HEK293 (cell line): ENCODE results near the gene AGO1.

ENCODE experiments used
- CTCF ChIA-PET: fragments of 350-600 bp; formaldehyde crosslinking; extraction: SDS; loops from one replicate; lab custom pipeline; 2021; ENCODE audit warnings: antibody characterized with exemption; lab: Yijun Ruan, JAX
- POLR2A ChIA-PET: fragments of 300-600 bp; formaldehyde crosslinking; extraction: SDS; loops from one replicate; lab custom pipeline; 2020; ENCODE audit warnings: antibody characterized with exemption, inconsistent platforms; lab: Yijun Ruan, JAX
- H3K27ac ChIP-seq: fragments of 200-500 bp; sonication (Bioruptor generic); 2 replicates; pipeline ENCODE4 v1.5.1; 2014; ENCODE audit warnings: low read depth, low read length, control low read depth, inconsistent platforms; ENCODE audit errors: extremely low read depth
- H3K36me3 ChIP-seq, 2 experiments: fragments of 200-500 bp in 1 of 2; sonication (Bioruptor generic) in 1 of 2; 1 replicate in 1 of 2; 2 replicates in 1 of 2; pipeline ENCODE4 v1.5.1; 2014 to 2017; ENCODE audit warnings: inconsistent platforms in 2 of 2, low read length in 2 of 2; ENCODE audit not compliant: control insufficient read depth in 2 of 2, insufficient read depth in 1 of 2
- H3K4me1 ChIP-seq: fragments of 200-500 bp; sonication (Bioruptor generic); 2 replicates; pipeline ENCODE4 v1.5.1; 2014; ENCODE audit warnings: mild to moderate bottlenecking, low read length, inconsistent platforms; ENCODE audit not compliant: control insufficient read depth, insufficient read depth
- H3K4me3 ChIP-seq: 2 replicates; pipeline ENCODE4 v1.5.1; 2011; ENCODE audit warnings: low read depth, mild to moderate bottlenecking, control low read depth, low read length, moderate library complexity
- H3K9me3 ChIP-seq: fragments of 200-500 bp; sonication (Bioruptor generic); 2 replicates; pipeline ENCODE4 v1.5.1; 2014; ENCODE audit warnings: low read depth, low read length, inconsistent platforms; ENCODE audit not compliant: control insufficient read depth, insufficient read depth
- BCL11A ChIP-seq: fragments of 450-650 bp; formaldehyde crosslinking; IDR thresholded peaks from 2 replicates; pipeline ENCODE4 v1.5.1; 2016; ENCODE audit warnings: low read depth, missing biosample characterization, missing genetic modification characterization
- GLIS1 ChIP-seq: fragments of 450-650 bp; formaldehyde crosslinking; IDR thresholded peaks from 2 replicates; pipeline ENCODE4 v1.5.1; 2016; ENCODE audit warnings: missing biosample characterization, missing genetic modification characterization
- KLF1 ChIP-seq: fragments of 450-650 bp; formaldehyde crosslinking; IDR thresholded peaks from 2 replicates; pipeline ENCODE4 v1.5.1; 2016; ENCODE audit warnings: missing biosample characterization, missing genetic modification characterization
- KLF9 ChIP-seq: fragments of 450-650 bp; formaldehyde crosslinking; IDR thresholded peaks from 2 replicates; pipeline ENCODE4 v1.5.1; 2016; ENCODE audit warnings: missing biosample characterization, missing genetic modification characterization, low read depth
- PRDM2 ChIP-seq: fragments of 450-650 bp; formaldehyde crosslinking; IDR thresholded peaks from 2 replicates; pipeline ENCODE4 v1.5.1; 2016; ENCODE audit warnings: missing biosample characterization, missing genetic modification characterization, borderline replicate concordance
- SETDB1 ChIP-seq: IDR thresholded peaks from one replicate; pipeline ENCODE4 v1.6.1; 2017; ENCODE audit warnings: mild to moderate bottlenecking, low read length, moderate library complexity, mixed read lengths; ENCODE audit not compliant: insufficient read length
- YY2 ChIP-seq: fragments of 450-650 bp; formaldehyde crosslinking; IDR thresholded peaks from 2 replicates; pipeline ENCODE4 v1.5.1; 2016; ENCODE audit warnings: missing biosample characterization, missing genetic modification characterization
- ZNF10 ChIP-seq: fragments of 450-650 bp; formaldehyde crosslinking; IDR thresholded peaks from 2 replicates; pipeline ENCODE4 v1.5.1; 2017; ENCODE audit warnings: missing biosample characterization, missing genetic modification characterization
- ZNF18 ChIP-seq: fragments of 450-650 bp; formaldehyde crosslinking; IDR thresholded peaks from 2 replicates; pipeline ENCODE4 v1.5.1; 2016; ENCODE audit warnings: missing biosample characterization, missing genetic modification characterization
- ZNF221 ChIP-seq: fragments of 450-650 bp; formaldehyde crosslinking; IDR thresholded peaks from 2 replicates; pipeline ENCODE4 v1.5.1; 2017; ENCODE audit warnings: missing biosample characterization, missing genetic modification characterization, borderline replicate concordance
- ZNF26 ChIP-seq: fragments of 450-650 bp; formaldehyde crosslinking; IDR thresholded peaks from 2 replicates; pipeline ENCODE4 v1.5.1; 2016; ENCODE audit warnings: missing biosample characterization, missing genetic modification characterization
- ZNF433 ChIP-seq: fragments of 450-650 bp; formaldehyde crosslinking; IDR thresholded peaks from 2 replicates; pipeline ENCODE4 v1.5.1; 2016; ENCODE audit warnings: missing biosample characterization, missing genetic modification characterization, low read depth
- ZNF449 ChIP-seq: fragments of 450-650 bp; formaldehyde crosslinking; IDR thresholded peaks from 2 replicates; pipeline ENCODE4 v1.5.1; 2017; ENCODE audit warnings: missing biosample characterization, mild to moderate bottlenecking, missing genetic modification characterization, moderate library complexity
- ZNF596 ChIP-seq: fragments of 450-650 bp; IDR thresholded peaks from 2 replicates; pipeline ENCODE4 v1.5.0; 2018; ENCODE audit warnings: missing biosample characterization, mild to moderate bottlenecking, missing genetic modification characterization, moderate library complexity
- ZNF645 ChIP-seq: fragments of 450-650 bp; formaldehyde crosslinking; IDR thresholded peaks from 2 replicates; pipeline ENCODE4; 2016; ENCODE audit warnings: missing biosample characterization, missing genetic modification characterization
- ZNF660 ChIP-seq: fragments of 450-650 bp; IDR thresholded peaks from 2 replicates; pipeline ENCODE4 v1.5.1; 2018; ENCODE audit warnings: missing biosample characterization, mild to moderate bottlenecking, missing genetic modification characterization
- ZNF664 ChIP-seq: fragments of 450-650 bp; formaldehyde crosslinking; IDR thresholded peaks from 2 replicates; pipeline ENCODE4 v1.5.1; 2016; ENCODE audit warnings: missing biosample characterization, missing genetic modification characterization
- ZNF677 ChIP-seq: fragments of 450-650 bp; IDR thresholded peaks from 2 replicates; pipeline ENCODE4 v1.5.0; 2018; ENCODE audit warnings: missing biosample characterization, mild to moderate bottlenecking, missing genetic modification characterization, moderate library complexity
- ZNF837 ChIP-seq: fragments of 450-650 bp; formaldehyde crosslinking; IDR thresholded peaks from 2 replicates; pipeline ENCODE4 v1.5.1; 2016; ENCODE audit warnings: missing biosample characterization, missing genetic modification characterization

The AGO1 gene

GRCh38 chr1:35924838-35925237 is 41.8 kb downstream of the AGO1 start:
- POLR2A ChIA-PET = no interaction called here
- no peak for TF ChIP-seq ZNF664 (tag by site-specific recombination)
- H3K27ac ChIP-seq = no peak overlapping the region

GRCh38 chr1:35925741-35926140 is 42.7 kb downstream of the AGO1 start:
- 0 out of 2 replicates have a peak, but pooled peaks cover 3% of the 10 kb centered on the region for H3K4me1 ChIP-seq
- H3K9me3 ChIP-seq = no peaks in the 10 kb centered on the region
- no peak overlapping the region for H3K27ac ChIP-seq
- TF ChIP-seq YY2 (no peak), ZNF10 (tag by site-specific recombination) (no peak), ZNF596 (tag by site-specific recombination) (no peak), ZNF18 (tag by site-specific recombination) (no peak), KLF9 (tag by site-specific recombination) (no peak), GLIS1 (0 out of 2 replicates have a peak, but pooled peaks have one; percentile 9), ZNF660 (no peak)
- TF ChIP-seq, all 188 proteins: peak for 1
- CTCF ChIA-PET = no interaction called here
- Histone ChIP-seq H3K4me3 (no peak overlapping the region), H3K36me3 (peaks cover 0 to 60% of the 10 kb centered on the region in 2 experiments; a peak in 1 of 3 replicates)
- POLR2A ChIA-PET = no interaction called here

More at GRCh38 chr1:35924838-35925237, 41.8 kb downstream of the AGO1 start:
- H3K4me3 ChIP-seq = no peak overlapping the region
- H3K9me3 ChIP-seq = no peaks in the 10 kb centered on the region
- H3K4me1 ChIP-seq = 0 out of 2 replicates have a peak, but pooled peaks cover 2% of the 10 kb centered on the region
- CTCF ChIA-PET = interaction anchor here (0.6 kb wide), 1 partner anchor 14 kb away, joined by 3 read pairs; no protein-coding TSS in a partner anchor
- peaks cover 6 to 69% of the 10 kb centered on the region in 2 experiments for H3K36me3 ChIP-seq

GRCh38 chr1:35927472-35927871 is 44.5 kb downstream of the AGO1 start:
- Histone ChIP-seq H3K4me3 (no peak overlapping the region), H3K36me3 (peaks cover 0 to 43% of the 10 kb centered on the region in 2 experiments; a peak in 1 of 3 replicates), H3K9me3 (no peaks in the 10 kb centered on the region), H3K27ac (no peak overlapping the region), H3K4me1 (0 out of 2 replicates have a peak, but pooled peaks cover 3% of the 10 kb centered on the region)
- POLR2A ChIA-PET = interaction anchor here (0.7 kb wide), 1 partner anchor 27 kb away, joined by 4 read pairs; no protein-coding TSS in a partner anchor
- CTCF ChIA-PET = interaction anchor here (1.1 kb wide), 1 partner anchor 46 kb away, joined by 3 read pairs; no protein-coding TSS in a partner anchor
- TF ChIP-seq ZNF677 (no peak), ZNF837 (tag by site-specific recombination) (no peak), BCL11A (tag by site-specific recombination) (no peak), SETDB1 (no peak), ZNF26 (tag by site-specific recombination) (no peak), ZNF645 (tag by site-specific recombination) (no peak), ZNF10 (tag by site-specific recombination) (no peak), ZNF449 (no peak), PRDM2 (tag by site-specific recombination) (no peak), ZNF433 (tag by site-specific recombination) (no peak), ZNF221 (tag by site-specific recombination) (no peak), KLF1 (no peak)
